Hematopoietic multipotent progenitor cell treated with erythropoietin and hydrocortisone succinate and interleukin-3 and kit ligand, for 15 days (in vitro differentiated cells): ENCODE results near the gene MUC4.
"Not testable (repeated sequence)": the region's sequence is repeated elsewhere in the genome, so short reads cannot be mapped to it uniquely, and the experiment has no call there.

Source experiments
- DNase-seq: peaks from one replicate; pipeline ENCODE4 v3.0.0-alpha.2; 2015; ENCODE audit warnings: low spot score

The MUC4 gene

GRCh38 chr3:195736866-195737490 lies 74.8 kb downstream of the MUC4 start:
- DNase-seq = no peak

GRCh38 chr3:195735036-195735695 lies 76.6 kb downstream of the MUC4 start:
- DNase-seq = no peak

GRCh38 chr3:195732940-195733339 lies 78.8 kb downstream of the MUC4 start:
- no peak for DNase-seq

GRCh38 chr3:195731356-195731905 lies 80.3 kb downstream of the MUC4 start:
- no peak for DNase-seq

DNA sequence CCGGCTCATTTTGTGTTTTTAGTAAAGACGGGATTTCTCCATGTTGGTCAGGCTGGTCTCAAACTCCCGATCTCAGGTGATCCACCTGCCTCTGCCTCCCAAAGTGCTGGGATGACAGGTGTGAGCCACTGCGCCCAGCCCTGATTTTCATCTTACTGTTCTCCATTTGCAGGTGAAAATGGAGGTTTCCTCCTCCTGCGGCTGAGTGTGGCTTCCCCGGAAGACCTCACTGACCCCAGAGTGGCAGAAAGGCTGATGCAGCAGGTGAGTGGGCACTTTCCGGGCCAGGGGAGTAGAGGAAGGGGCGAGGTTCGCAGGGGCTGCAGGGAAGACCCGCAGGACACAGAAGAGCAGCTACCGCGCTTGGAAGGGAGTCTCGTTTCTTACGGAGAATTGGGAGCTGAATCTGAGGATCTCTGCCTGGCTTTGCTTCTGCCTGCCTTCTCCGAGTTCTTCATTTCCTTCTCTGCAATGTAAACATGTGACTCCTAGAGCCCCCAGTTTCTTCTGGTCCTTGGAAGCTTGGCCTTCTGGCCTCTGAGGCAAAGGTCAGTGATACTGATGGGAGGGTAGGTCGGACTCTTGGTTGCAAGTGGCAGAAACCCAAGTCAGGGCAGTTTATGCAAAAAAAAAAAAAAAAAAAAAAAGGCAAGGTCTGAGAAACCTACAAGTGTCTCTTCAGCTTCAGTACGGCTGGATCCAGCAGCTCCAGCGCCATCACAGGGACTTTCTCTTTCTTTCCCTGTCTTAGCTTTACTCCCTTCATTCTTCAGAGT lies 82.1 kb downstream of the MUC4 start:
- no peak for DNase-seq

DNA sequence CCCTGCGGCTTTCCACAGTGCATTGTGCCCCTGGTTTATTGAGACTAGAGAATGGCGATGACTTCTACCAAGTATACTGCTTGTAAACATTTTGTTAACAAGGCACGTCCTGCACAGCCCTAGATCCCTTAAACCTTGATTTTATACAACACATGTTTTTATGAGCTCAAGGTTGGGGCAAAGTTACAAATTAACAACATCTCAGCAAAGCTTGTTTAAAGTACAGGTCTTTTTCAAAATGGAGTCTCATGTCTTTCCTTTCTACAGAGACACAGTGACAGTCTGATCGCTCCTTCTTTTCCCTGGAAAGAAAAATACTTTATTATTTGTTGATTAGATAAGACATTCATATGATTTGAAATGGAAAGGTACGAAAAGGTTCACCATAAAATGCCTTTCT lies 82.9 kb downstream of the MUC4 start:
- DNase-seq = not testable (repeated sequence)

GRCh38 chr3:195727606-195728195 lies 84.0 kb downstream of the MUC4 start:
- DNase-seq = no peak

- not testable (repeated sequence) for DNase-seq
Measured at GRCh38 chr3:195725916-195726740, 85.6 kb downstream of the MUC4 start.

- DNase-seq = not testable (repeated sequence)
Measured at GRCh38 chr3:195724363-195724762, 87.4 kb downstream of the MUC4 start.

DNA sequence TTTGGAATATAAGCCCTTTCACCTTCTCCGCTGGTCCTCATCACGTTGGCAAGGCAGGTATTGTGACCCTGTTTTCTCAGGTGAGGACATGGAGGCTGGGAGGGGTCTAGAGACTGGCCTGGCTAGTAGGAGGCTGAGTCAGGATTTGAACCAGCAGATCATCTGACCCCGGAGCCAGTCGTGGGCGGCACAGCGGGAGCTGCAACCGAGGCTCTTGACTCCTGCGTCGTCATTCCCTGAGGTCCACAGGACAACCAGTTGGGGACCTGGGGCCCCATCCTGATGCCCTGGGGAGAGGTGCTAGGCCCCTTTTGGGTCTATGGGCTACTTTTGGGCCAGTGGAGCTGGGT lies 88.8 kb downstream of the MUC4 start:
- not testable (repeated sequence) for DNase-seq

DNA sequence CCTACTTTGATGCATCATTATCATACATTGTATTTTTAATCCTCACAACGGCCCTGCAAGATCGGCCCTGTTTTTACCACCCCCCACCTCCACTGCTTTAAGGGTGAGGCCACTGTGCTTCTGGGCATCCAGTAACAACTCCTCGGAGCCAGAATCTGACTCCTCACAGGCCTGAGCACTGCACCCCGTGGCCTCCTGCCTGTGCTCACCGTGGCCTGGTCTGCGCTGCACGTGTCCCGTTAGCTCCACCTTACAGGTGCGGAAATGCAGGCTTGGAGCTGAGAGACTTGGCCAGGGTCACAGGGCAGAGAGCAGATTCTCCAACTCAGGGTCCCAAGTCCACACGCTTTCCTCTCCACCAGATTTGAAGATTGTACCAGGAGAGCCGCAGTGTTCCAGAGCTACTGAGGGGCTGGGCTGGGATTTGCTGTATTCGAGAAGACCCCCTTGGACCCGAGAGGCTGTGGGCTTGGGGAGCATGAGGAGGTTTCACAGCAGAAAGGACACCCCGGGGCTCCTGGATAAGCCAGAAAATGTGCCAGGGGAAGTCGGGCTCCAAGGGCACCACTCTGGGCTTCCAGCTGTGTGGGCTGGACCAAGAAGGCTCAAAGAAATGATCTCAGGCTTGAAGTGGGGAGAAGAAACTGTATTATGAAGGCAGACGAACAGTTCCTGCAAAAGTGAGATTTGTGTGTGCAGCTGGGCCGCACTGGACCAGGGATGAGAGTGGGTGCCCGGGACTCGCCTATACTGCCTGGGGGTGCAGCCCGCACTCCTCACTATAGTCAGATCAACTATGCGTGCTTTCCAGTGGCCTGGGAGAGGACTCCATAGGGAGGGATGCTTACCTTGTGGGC lies 89.4 kb downstream of the MUC4 start:
- not testable (repeated sequence) for DNase-seq

DNA sequence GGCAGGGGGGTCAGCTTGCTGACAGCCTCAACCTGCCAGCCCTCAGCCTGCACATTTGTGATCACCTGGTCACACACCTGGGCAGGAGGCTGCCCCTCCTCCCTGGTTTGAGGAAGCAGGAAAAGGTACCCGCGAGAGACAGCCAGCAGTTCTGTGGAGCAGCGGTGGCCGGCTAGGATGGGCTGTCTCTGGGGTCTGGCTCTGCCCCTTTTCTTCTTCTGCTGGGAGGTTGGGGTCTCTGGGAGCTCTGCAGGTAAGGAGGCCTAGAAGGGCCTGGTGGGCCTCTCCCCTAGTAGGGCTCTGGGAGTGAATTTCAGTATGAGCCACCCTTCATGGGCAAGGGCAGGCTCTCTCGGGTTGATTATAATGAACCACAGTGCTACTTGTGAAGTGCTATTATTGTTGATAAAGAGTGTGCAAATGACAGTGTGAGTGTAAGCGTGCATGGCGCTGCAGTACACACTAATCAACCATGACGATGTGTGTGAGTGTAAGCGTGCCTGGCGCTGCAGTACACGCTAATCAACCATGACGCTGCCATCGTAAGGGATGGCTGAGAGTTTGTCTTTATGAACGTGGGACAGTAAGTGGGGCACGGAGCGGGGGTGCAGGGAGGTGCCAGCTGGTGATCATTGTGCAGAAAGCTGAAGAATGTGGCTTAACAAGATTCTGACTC lies 90.8 kb downstream of the MUC4 start, which contains the start of gene MUC20:
Gene MUC20, plus strand, starts transcription at position 148 of the 676 bp plus-strand sequence. Its CDS starts 30 bp downstream, at position 178.
- DNase-seq = not testable (repeated sequence)

DNA sequence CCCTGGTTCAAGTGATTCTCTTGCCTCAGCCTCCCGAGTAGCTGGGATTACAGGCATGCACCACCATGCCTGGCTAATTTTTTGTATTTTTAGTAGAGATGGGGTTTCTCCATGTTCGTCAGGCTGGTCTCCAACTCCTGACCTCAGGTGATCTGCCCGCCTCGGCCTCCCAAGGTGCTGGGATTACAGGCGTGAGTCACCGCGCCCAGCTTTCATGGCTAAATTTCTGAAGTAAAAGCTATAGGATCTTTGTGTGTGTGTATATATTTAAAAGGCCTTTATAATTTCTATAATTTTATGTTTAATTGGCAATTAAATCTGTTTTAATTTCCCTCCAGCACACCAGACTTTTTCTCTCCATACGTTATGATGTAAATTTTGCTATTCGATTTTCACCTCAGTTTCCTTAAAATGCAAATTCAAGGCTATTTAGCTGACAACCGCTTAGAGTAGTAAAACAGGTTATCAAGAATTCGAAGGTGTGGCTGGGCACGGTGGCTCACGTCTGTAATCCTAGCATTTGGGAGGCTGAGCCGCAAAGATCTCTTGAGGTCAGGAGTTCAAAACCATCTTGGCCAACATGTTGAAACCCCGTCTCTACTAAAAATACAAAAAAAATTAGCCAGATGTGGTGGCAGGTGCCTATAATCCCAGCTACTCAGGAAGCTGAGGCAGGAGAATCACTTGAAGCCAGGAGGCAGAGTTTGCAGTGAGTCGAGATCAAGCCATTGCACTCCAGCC lies 92.0 kb downstream of the MUC4 start:
- DNase-seq = not testable (repeated sequence)

DNA sequence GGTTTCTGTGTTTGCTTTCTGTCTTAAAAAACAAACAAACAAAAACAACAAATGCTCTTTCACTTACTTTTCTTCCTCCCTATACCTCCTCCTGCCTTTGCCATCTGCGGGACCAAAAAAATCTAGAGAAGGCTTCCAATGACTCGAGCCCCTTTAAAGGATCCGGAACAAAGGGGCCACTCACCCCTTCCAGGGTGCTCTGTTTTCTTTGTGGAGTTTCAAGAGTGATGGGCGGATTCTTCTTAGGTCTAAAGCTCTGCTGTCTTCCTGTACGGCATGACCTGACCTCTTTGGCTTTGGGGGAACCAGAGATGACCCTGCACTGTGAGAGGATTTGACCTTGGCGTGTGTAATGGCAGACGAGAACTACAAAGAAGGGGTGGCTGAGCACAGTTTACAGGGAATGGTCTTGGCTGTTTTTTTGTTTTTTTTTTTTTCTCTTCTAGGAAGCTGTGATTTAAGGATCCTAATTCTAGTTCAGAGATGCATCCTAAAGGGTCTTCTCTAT lies 93.2 kb downstream of the MUC4 start:
- no peak for DNase-seq

- no peak for DNase-seq
Measured at GRCh38 chr3:195717852-195718476, 93.8 kb downstream of the MUC4 start.

- DNase-seq = no peak
Measured at GRCh38 chr3:195717416-195717815, 94.3 kb downstream of the MUC4 start.

DNA sequence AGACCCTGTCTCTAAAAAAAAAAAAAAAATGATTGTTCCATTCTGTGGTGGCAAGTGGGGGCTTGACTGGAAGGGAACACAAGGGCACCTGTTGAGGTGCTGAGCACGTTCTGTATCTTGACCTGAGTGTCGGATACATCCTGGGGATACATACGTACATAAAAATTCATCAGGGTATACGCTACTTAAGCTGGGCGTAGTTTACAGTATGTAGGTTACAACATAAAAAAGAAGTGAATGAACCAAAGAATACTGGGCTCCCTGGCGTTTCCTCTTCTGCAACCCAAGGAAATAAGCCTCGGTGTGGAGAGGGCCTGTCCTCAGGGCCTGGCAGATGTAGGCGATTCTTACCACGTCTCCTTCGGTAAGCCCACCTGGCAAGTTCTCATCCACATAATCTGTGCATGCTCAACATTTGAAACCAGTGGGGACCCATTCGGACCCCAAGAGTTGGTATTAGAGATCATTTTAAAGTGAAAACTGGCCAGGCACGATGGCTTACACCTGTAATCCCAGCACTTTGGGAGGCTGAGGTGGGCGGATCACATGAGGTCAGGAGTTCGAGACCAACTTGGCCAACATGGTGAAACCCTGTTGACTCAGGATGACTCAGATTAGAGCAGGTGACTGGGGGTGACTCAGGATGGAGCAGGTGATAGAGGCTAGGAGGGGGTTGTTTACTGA lies 96.0 kb downstream of the MUC4 start:
- no peak for DNase-seq

GRCh38 chr3:195715134-195715533 lies 96.6 kb downstream of the MUC4 start:
- DNase-seq = no peak
